ENCODE results near the gene FRMD3.

DNA sequence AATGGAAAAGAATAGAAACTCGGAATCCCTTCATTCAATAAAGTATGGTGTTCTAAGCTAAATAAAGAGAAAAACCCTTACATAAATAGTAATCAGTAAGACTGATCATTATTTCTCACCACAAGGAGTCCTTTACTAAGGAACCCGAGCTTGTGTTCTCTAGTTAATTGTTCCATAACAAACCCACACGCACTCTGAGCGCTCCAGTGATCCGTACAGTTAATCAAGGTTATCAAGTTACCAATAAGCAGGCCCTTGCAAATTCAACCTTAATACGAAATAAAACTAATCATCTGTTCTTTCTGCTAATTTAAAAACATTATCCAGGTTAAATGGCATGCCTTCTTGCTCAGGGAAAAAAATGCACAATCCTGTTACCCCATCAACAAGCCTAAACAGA, 224.4 kb downstream of the FRMD3 start:
- no peak for TF ChIP-seq CTCF (IDR thresholded peaks at IDR 0.05)
- no peak for TF ChIP-seq POLR2A (IDR thresholded peaks at IDR 0.05)
